LNCaP clone FGC (cell line): ENCODE measurements around the gene CRISPLD2.

Experiments used
- DNase-seq: peaks from one replicate; pipeline ENCODE4 v3.0.0-alpha.2; 2011; ENCODE audit warnings: low read depth
- H3K4me3 ChIP-seq: 2 replicates; pipeline ENCODE4 v1.5.1; 2011; ENCODE audit warnings: mild to moderate bottlenecking, low read depth, low read length, control low read depth
- TF ChIP-seq, protein P1 (sequence below): IDR thresholded peaks from 2 replicates; pipeline ENCODE4 v1.5.1; 2012; ENCODE audit warnings: mild to moderate bottlenecking; ENCODE audit not compliant: control insufficient read depth, insufficient read depth; ENCODE audit errors: extremely low read depth

Gene CRISPLD2

DNA sequence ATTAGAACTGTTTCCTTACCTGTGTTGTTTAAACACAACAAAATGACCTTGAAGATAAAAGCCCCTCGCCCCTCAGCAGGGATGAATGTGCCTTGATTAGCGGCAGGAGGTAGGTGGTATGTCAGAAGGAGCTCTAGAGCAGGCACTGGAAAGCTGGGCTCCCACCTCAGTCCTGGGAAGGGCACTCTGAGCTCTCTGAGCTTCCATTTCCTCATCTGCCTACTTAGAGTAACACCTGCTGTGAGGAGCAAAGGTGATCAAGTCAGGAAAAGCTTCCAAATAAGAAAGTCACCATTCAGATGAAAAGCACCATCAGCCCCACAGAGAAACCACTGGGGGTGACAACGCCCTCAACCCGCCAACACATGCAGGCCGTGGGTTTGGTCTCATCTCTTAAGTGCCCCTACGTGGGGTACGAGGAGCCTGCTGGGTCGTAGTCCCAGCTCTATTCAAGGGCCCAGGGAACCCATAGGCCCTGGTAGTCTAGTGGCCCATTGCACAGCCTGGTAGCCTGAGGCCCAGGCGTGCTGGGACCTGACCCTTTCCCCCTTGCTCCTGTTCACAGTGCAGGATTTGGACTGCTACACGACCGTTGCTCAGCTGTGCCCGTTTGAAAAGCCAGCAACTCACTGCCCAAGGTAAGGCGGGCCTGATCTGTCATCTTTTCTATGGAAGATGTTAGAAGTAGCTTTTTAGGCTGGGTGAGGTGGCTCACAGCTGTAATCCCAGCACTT is 57.3 kb downstream of the CRISPLD2 start:
- no peak overlapping the region for H3K4me3 ChIP-seq
- TF ChIP-seq, protein P1, sequence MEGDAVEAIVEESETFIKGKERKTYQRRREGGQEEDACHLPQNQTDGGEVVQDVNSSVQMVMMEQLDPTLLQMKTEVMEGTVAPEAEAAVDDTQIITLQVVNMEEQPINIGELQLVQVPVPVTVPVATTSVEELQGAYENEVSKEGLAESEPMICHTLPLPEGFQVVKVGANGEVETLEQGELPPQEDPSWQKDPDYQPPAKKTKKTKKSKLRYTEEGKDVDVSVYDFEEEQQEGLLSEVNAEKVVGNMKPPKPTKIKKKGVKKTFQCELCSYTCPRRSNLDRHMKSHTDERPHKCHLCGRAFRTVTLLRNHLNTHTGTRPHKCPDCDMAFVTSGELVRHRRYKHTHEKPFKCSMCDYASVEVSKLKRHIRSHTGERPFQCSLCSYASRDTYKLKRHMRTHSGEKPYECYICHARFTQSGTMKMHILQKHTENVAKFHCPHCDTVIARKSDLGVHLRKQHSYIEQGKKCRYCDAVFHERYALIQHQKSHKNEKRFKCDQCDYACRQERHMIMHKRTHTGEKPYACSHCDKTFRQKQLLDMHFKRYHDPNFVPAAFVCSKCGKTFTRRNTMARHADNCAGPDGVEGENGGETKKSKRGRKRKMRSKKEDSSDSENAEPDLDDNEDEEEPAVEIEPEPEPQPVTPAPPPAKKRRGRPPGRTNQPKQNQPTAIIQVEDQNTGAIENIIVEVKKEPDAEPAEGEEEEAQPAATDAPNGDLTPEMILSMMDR = no peak
- DNase-seq = no peak

DNA sequence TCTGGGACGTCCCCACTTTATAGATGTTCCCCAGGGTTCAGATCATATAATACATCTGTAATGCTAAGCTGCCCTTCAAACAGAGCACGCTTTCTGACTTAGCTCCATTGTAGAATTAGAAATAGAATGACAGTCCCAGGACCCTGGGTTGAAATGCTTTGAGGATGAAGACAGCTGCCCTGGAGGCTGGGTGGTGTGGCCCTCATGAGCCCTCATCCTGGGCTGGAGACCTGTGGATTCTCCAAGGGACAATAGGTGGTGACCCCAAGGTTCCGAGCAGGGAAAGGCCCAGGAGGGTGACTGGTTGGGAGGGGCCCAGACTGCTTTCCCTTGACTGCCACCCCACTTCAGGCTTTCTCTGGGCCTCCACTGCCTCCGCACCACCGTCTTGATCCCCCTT is 59.0 kb downstream of the CRISPLD2 start:
- TF ChIP-seq, protein P1 = no peak
- H3K4me3 ChIP-seq = no peak overlapping the region
- DNase-seq = no peak

DNA sequence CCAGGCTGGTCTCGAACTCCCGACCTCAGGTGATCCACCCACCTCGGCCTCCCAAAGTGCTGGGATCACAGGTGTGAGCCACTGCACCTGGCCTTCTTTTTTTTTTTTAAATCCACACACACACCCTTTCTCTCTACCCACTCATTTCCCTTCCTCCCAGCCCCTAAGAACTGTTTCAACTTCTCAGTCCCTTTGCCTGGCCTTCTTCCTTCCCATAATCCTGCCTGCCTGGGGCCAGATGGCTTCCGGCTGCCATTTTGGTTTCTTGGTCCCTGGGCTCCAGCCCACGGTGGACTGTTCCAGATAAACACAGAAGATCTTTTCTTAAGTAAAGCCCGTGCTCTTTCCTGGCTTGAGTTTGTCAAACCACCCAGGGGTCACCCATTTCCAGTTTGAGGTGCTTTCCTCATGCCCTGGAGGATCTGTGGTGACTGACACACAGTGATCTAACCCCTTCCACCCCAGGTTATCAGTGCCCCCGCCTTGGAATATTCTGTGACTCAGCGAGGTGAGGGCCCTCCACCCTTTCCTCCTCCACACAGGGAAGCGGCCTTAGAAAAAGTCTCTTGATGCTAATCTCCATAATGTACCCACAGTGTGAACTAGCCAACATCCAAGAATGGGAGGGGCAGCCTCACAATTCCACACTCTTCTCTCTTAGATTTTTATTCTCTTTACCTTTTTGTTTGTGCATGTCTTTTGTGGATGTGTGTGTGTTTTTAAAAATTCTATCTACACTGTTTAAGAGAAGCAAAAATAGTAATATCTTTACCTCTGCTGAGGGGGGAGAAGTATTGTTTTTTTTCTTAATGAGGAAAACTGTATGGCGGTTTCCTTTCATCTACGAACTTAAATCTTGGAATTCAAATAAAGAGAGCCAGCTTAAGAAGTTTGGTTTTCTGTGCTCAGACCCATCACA is 60.0 kb downstream of the CRISPLD2 start:
- TF ChIP-seq, protein P1 = no peak
- H3K4me3 ChIP-seq = no peak overlapping the region
- no peak for DNase-seq

DNA sequence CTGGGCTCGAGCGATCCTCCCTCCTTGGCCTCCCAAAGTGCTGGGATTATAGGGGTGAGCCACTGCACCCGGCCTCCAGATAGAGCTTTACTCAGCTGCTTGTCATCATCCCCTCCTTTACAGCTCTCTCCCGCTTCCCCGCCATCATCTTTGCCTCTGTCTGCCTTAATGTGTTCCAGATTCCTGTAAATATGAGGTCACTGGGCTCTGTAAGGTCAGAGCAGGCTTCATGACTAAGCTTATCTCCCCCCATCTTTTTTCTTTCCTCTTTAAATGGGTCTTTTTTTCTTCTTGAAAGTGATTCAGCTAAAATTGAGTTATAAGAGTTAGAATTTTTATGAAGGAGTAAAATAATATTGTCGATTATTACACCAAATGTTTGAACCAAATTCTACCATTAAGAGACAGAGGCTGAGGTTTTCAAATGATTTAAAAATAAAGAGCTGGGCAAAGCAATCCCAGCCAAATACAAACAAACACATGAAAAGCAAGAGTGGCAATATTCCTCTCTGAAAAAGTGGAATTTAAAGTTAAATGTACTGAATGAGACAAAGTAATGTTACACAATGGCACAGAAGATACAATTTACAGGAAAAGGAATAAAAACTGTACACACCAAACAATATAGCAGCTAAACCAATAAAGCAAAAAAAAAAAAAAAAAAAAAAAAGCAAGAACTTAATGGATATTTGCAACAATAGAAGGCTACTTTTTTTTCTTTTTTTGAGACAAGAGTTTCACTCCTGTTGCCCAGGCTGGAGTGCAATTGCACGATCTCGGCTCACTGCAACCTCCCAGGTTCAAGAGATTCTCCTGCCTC is 62.1 kb downstream of the CRISPLD2 start:
- no peak overlapping the region for H3K4me3 ChIP-seq
- TF ChIP-seq, protein P1 = no peak
- no peak for DNase-seq

DNA sequence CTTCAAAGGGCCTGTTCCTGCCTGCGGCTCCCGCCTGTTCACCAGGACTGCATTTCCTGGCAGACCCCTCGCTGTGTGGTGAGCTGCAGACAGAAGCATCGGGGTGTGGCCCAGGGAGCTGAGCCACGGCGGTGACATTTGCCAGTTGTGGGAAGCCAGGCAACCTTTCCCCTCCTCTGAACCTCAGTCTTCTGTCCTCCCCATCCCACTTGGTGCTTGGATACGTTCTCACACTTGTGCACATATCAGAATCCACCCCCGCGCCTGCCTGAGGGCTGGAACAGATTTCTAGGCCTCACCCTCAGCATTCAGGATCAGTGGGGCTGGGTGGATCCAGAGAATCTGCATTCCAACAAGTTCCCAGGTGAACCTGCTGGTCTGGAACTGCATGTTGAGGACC is 63.5 kb downstream of the CRISPLD2 start:
- no peak for DNase-seq
- H3K4me3 ChIP-seq = no peak overlapping the region
- TF ChIP-seq, protein P1 = no peak

DNA sequence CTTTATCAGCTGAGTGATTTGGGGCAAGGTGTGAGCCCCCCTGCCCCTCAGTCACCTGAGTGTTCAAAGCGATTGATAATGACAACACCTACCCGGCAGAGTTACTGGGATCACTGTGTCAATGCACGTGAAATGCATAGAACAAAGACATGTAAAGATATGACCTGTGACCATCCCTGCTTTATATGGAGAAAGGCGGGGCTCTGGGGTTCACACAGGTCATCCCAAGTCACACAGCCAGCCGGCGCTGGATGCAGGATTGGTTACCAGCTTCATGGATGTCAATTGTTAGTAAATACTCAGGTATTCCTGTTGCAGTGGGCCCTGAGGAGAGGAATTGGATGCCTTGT is 64.4 kb downstream of the CRISPLD2 start:
- no peak overlapping the region for H3K4me3 ChIP-seq
- TF ChIP-seq, protein P1 = no peak
- no peak for DNase-seq
